ENCODE measurements around the gene SLC27A1. TPM values are rescaled to one million over a fixed set of nuclear protein-coding genes. Genes with fewer than 3 reads are reported as not detected.

SLC27A1 gene
- total RNA-seq, 1 experiment from 2014 or later, result 8.9 TPM

- H3K9me2 ChIP-seq (replicated peaks; ENCODE audit: low read length), result no peaks in the 10 kb centered on the region
- no peak overlapping the region for H3K4me3 ChIP-seq (ENCODE audit: low read length)
- no peak overlapping the region for H3K4me2 ChIP-seq (ENCODE audit: low read length)
- TF ChIP-seq EZH2phosphoT487 (IDR thresholded peaks at IDR 0.05; ENCODE audit: borderline replicate concordance, low read length), result no peak
- TF ChIP-seq CTCF (conservative IDR thresholded peaks at IDR 0.05; ENCODE audit: low read depth, low read length), result no peak
- no peak for TF ChIP-seq EZH2 (IDR thresholded peaks at IDR 0.05; ENCODE audit: low read length, unreplicated experiment)
- H3K9ac ChIP-seq (ENCODE audit: low read length), result no peak overlapping the region
- no peaks in the 10 kb centered on the region for H3K9me3 ChIP-seq (ENCODE audit: low read length)
- ATAC-seq (no peak), DNase-seq (no peak)
- no peak overlapping the region for H2AFZ ChIP-seq (ENCODE audit: low read length)
- H4K20me1 ChIP-seq (ENCODE audit: low read length), result no peaks in the 10 kb centered on the region
- ChIA-PET CTCF (no interaction called here), POLR2A (ENCODE audit: unreplicated experiment) (no interaction called here)
- intact Hi-C loops (cut with micrococcal nuclease), result no loop called here
- H3K27me3 ChIP-seq (ENCODE audit: low read length), result no peaks in the 10 kb centered on the region
- no peaks in the 10 kb centered on the region for H3F3A ChIP-seq (ENCODE audit: low read length, unreplicated experiment)
- H3K36me3 ChIP-seq (ENCODE audit: low read depth, low read length), result no peaks in the 10 kb centered on the region
- BruUV-seq (replicated peaks), result no TSS peak
- no peak overlapping the region for H3K27ac ChIP-seq (ENCODE audit: low read length)
- peaks cover 1% of the 10 kb centered on the region; the same call in 1 of the 2 replicates for H3K4me1 ChIP-seq (ENCODE audit: insufficient read depth, low read length)
- H3K79me2 ChIP-seq (ENCODE audit: low read length), result no peaks in the 10 kb centered on the region
These were observed 73.7 kb downstream of the SLC27A1 start for GRCh38 chr19:17543986-17544385.

GRCh38 chr19:17544418-17544817, 74.1 kb downstream of the SLC27A1 start:
- Histone ChIP-seq H3K27me3 (ENCODE audit: low read length) (no peaks in the 10 kb centered on the region), H3K79me2 (ENCODE audit: low read length) (no peaks in the 10 kb centered on the region), H2AFZ (ENCODE audit: low read length) (no peak overlapping the region), H3K9ac (ENCODE audit: low read length) (no peak overlapping the region), H3K4me3 (ENCODE audit: low read length) (no peak overlapping the region), H3K4me1 (ENCODE audit: insufficient read depth, low read length) (no peaks in the 10 kb centered on the region), H3F3A (ENCODE audit: low read length, unreplicated experiment) (no peaks in the 10 kb centered on the region), H3K9me2 (replicated peaks; ENCODE audit: low read length) (no peaks in the 10 kb centered on the region), H3K36me3 (ENCODE audit: low read depth, low read length) (no peaks in the 10 kb centered on the region), H3K9me3 (ENCODE audit: low read length) (no peaks in the 10 kb centered on the region), H3K4me2 (ENCODE audit: low read length) (no peak overlapping the region), H4K20me1 (ENCODE audit: low read length) (no peaks in the 10 kb centered on the region), H3K27ac (ENCODE audit: low read length) (no peak overlapping the region)
- DNase-seq (no peak), ATAC-seq (no peak)
- ChIA-PET CTCF (no interaction called here), POLR2A (ENCODE audit: unreplicated experiment) (no interaction called here)
- intact Hi-C loops (cut with micrococcal nuclease), result no loop called here
- TF ChIP-seq CTCF (conservative IDR thresholded peaks at IDR 0.05; ENCODE audit: low read depth, low read length) (no peak), EZH2 (IDR thresholded peaks at IDR 0.05; ENCODE audit: low read length, unreplicated experiment) (no peak), EZH2phosphoT487 (IDR thresholded peaks at IDR 0.05; ENCODE audit: borderline replicate concordance, low read length) (no peak)
- BruUV-seq (replicated peaks), result no TSS peak

GRCh38 chr19:17548145-17548544, 77.8 kb downstream of the SLC27A1 start:
- no peaks in the 10 kb centered on the region for H3K27me3 ChIP-seq (ENCODE audit: low read length)
- H3F3A ChIP-seq (ENCODE audit: low read length, unreplicated experiment), result peaks cover 3% of the 10 kb centered on the region
- intact Hi-C loops (cut with micrococcal nuclease), result no loop called here
- H3K4me1 ChIP-seq (ENCODE audit: insufficient read depth, low read length), result peaks cover 4% of the 10 kb centered on the region; the same call in 1 of the 2 replicates
- DNase-seq (no peak), ATAC-seq (no peak)
- H3K36me3 ChIP-seq (ENCODE audit: low read depth, low read length), result no peaks in the 10 kb centered on the region
- H3K9ac ChIP-seq (ENCODE audit: low read length), result no peak overlapping the region
- no peak overlapping the region for H3K4me3 ChIP-seq (ENCODE audit: low read length)
- TF ChIP-seq EZH2phosphoT487 (IDR thresholded peaks at IDR 0.05; ENCODE audit: borderline replicate concordance, low read length), result no peak
- no peak for TF ChIP-seq EZH2 (IDR thresholded peaks at IDR 0.05; ENCODE audit: low read length, unreplicated experiment)
- no peak for TF ChIP-seq CTCF (conservative IDR thresholded peaks at IDR 0.05; ENCODE audit: low read depth, low read length)
- no peak overlapping the region for H3K27ac ChIP-seq (ENCODE audit: low read length)
- H3K4me2 ChIP-seq (ENCODE audit: low read length), result no peak overlapping the region
- H3K9me3 ChIP-seq (ENCODE audit: low read length), result no peaks in the 10 kb centered on the region
- H3K9me2 ChIP-seq (replicated peaks; ENCODE audit: low read length), result no peaks in the 10 kb centered on the region
- POLR2A ChIA-PET (ENCODE audit: unreplicated experiment), result no interaction called here
- H4K20me1 ChIP-seq (ENCODE audit: low read length), result no peaks in the 10 kb centered on the region
- CTCF ChIA-PET, result no interaction called here
- BruUV-seq (replicated peaks), result no TSS peak
- no peaks in the 10 kb centered on the region for H3K79me2 ChIP-seq (ENCODE audit: low read length)
- no peak overlapping the region for H2AFZ ChIP-seq (ENCODE audit: low read length)
